ENCODE measurements around the gene JAK3. TPM values are rescaled to one million over a fixed set of nuclear protein-coding genes. Genes with fewer than 3 reads are reported as not detected.

The JAK3 gene
- total and polyA plus RNA-seq, 2 of the 8 experiments (the other 6 are each of a cell fraction or from before 2014, with no cell fraction given), result 4.0 to 4.7 TPM

GRCh38 chr19:17794412-17794730, 53.4 kb downstream of the JAK3 start:
- Histone ChIP-seq H2AK5ac (ENCODE audit: low read depth, low read length) (no peak overlapping the region), H3K79me1 (ENCODE audit: low read depth, low read length) (no peaks in the 10 kb centered on the region), H3K4ac (replicated peaks; ENCODE audit: insufficient read length, low read depth, low read length) (no peak overlapping the region), H2BK120ac (replicated peaks; ENCODE audit: low read depth, low read length) (no peak overlapping the region), H3K14ac (ENCODE audit: insufficient read length) (no peak overlapping the region), H3K23me2 (ENCODE audit: low read depth, low read length) (peaks cover 12% of the 10 kb centered on the region; the same call in 1 of the 2 replicates), H3K36me3 (ENCODE audit: control insufficient read depth in 2 of 4, insufficient read depth in 4 of 4, low read length in 3 of 4) (no peaks in the 10 kb centered on the region), H3K23ac (ENCODE audit: insufficient read length) (no peak overlapping the region), H3K79me2 (ENCODE audit: control insufficient read depth in 1 of 2, insufficient read depth in 2 of 2, low read length in 2 of 2) (no peaks in the 10 kb centered on the region), H2BK15ac (ENCODE audit: low read length) (no peak overlapping the region), H4K91ac (replicated peaks; ENCODE audit: insufficient read length, low read length) (no peak overlapping the region), H3K27me3 (replicated peaks in 1 of 4; ENCODE audit: control insufficient read depth in 3 of 4, extremely low read depth in 1 of 4, insufficient read depth in 3 of 4, low read length in 3 of 4) (peaks cover 0 to 9% (median 7%) of the 10 kb centered on the region in 4 experiments; a peak in 6 of 7 replicates), H3K56ac (replicated peaks; ENCODE audit: insufficient read length, low read depth, low read length) (no peak overlapping the region), H4K8ac (ENCODE audit: extremely low read depth, insufficient read depth, low read length) (no peak overlapping the region), H3K4me2 (ENCODE audit: insufficient read depth in 1 of 2, low read depth in 2 of 2, low read length in 2 of 2) (peak overlapping the region; percentile 71 to 80), H3K9ac (replicated peaks in 1 of 4; ENCODE audit: extremely low read depth in 1 of 4, low read depth in 3 of 4, low read length in 3 of 4) (no peak overlapping the region), H2BK5ac (ENCODE audit: low read depth, low read length) (no peak overlapping the region), H2AFZ (ENCODE audit: low read length) (peak overlapping the region; percentile 3; the same call in 1 of the 2 replicates), H4K5ac (ENCODE audit: insufficient read length, low read depth, low read length) (no peak overlapping the region), H3K4me1 (replicated peaks in 1 of 4; ENCODE audit: control insufficient read depth in 3 of 4, insufficient read depth in 4 of 4, low read length in 3 of 4) (peaks cover 0 to 6% (median 4%) of the 10 kb centered on the region in 4 experiments; a peak in 5 of 7 replicates), H2BK12ac (ENCODE audit: low read depth, low read length) (peak overlapping the region; percentile 80; the same call in 1 of the 2 replicates), H3K18ac (ENCODE audit: extremely low read depth, low read length) (0 out of 2 replicates have a peak overlapping the region, but pooled peaks have one; percentile 51), H2BK20ac (ENCODE audit: low read length) (no peak overlapping the region), H4K20me1 (replicated peaks in 1 of 2; ENCODE audit: control insufficient read depth in 1 of 2, insufficient read depth in 2 of 2, low read length in 2 of 2) (no peaks in the 10 kb centered on the region), H3K27ac (ENCODE audit: low read depth, low read length) (no peak overlapping the region), H3K9me3 (ENCODE audit: insufficient read depth in 2 of 2, low read depth in 1 of 2, low read length in 1 of 2) (no peaks in the 10 kb centered on the region), H3K4me3 (ENCODE audit: extremely low read depth in 1 of 4, insufficient read depth in 2 of 4, low read depth in 3 of 4, low read length in 4 of 4) (peak overlapping the region; percentile 40 to 69 (median 58); a peak in 7 of 8 replicates)
- FAIRE-seq (no peak), DNase-seq (ENCODE audit: low read depth in 1 of 2, low spot score in 2 of 2) (no peak)
- WGBS, 2 experiments (ENCODE audit: extremely low coverage in 1 of 2, insufficient coverage in 1 of 2, insufficient read length in 1 of 2, insufficient replicate concordance in 2 of 2, low coverage in 1 of 2, low lambda C conversion rate in 2 of 2, missing lambda C conversion rate in 1 of 2), result 56% methylated on average over 7 of the region's 9 CpGs; no CpG with 5 or more reads in 1 of the 2 experiments
- CTCF ChIA-PET (ENCODE audit: partially characterized antibody), result interaction anchor here (0.8 to 2.7 kb wide), 11 partner anchors 10 to 200 kb away, joined by 3 to 11 read pairs (median 4); partner anchors contain the start of gene RPL18A
- POLR2A ChIA-PET (ENCODE audit: partially characterized antibody), result interaction anchor here (0.8 to 3.7 kb wide), 6 partner anchors 10 to 238 kb away, joined by 3 to 12 read pairs (median 4); partner anchors contain the start of gene RPL18A
- TF ChIP-seq MAFK (IDR thresholded peaks at IDR 0.05; ENCODE audit: low read depth, low read length) (no peak), SIN3A (conservative IDR thresholded peaks at IDR 0.05 in 1 of 2, IDR thresholded peaks at IDR 0.05 in 1 of 2; ENCODE audit: low read depth in 1 of 2, low read length in 2 of 2) (no peak), BACH1 (IDR thresholded peaks at IDR 0.05; ENCODE audit: low read length) (no peak), TCF12 (IDR thresholded peaks at IDR 0.05; ENCODE audit: low read depth, low read length) (no peak), TAF7 (optimal IDR thresholded peaks at IDR 0.05; ENCODE audit: borderline replicate concordance, low read depth, low read length) (no peak), NRF1 (IDR thresholded peaks at IDR 0.05; ENCODE audit: low read depth, low read length) (no peak), NANOG (IDR thresholded peaks at IDR 0.05; ENCODE audit: insufficient read depth, low read depth, low read length, poor library complexity, severe bottlenecking) (no peak), CREB1 (IDR thresholded peaks at IDR 0.05) (no peak), JUND (IDR thresholded peaks at IDR 0.05; ENCODE audit: low read length) (no peak), SP1 (IDR thresholded peaks at IDR 0.05; ENCODE audit: low read depth, low read length) (no peak), RNF2 (IDR thresholded peaks at IDR 0.05; ENCODE audit: borderline replicate concordance, low read depth, low read length, missing control alignments, poor library complexity, severe bottlenecking) (no peak), SP4 (IDR thresholded peaks at IDR 0.05; ENCODE audit: low read length) (no peak), POLR2AphosphoS5 (IDR thresholded peaks at IDR 0.05; ENCODE audit: low read depth, low read length) (no peak)

All from H1 (cell line).